ENCODE measurements around the gene BANP.

DNA sequence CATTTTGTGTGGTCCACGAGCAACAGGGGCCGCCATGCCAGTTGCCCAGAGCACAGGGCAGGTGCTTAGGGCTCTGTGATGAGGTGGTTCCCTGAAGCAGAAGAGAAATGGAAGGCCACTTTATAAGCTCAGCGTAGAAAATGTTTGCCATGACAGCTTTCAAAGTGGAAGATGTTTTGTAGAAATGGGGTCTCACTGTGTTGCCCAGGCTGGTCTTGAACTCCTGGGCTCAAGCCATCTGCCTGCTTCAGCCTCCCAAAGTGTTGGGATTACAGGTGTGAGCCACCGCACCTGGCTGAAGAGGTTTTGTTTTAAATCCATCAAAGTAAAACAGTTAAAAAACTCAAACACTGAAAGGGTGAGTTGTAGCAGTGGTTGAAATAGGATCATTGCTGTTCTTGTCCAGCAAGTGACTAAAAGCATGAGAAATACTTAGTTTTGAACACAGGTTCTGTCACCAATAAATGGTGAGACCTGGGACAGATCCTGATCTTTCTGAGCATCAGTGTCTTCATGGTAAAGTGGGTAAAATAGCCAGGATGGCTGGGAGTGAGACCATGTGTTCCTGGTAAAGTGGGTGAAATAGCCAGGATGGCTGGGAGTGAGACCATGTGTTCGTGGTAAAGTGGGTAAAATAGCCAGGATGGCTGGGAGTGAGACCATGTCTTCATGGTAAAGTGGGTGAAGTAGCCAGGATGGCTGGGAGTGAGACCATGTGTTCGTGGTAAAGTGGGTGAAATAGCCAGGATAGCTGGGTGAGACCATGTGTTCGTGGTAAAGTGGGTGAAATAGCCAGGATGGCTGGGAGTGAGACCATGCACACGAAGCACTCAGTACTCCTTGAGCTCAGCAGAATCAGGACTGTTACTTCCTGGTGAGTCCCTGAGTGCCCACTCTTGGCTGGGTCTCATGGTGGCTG, 46.0 kb downstream of the BANP start:
- no peak for TF ChIP-seq EZH2 (IDR thresholded peaks at IDR 0.05; ENCODE audit: insufficient read depth, poor library complexity, severe bottlenecking)
- TF ChIP-seq EZH2phosphoT487 (IDR thresholded peaks at IDR 0.05; ENCODE audit: insufficient read depth, low read depth): no peak

All from GM23248 (cell line).